T-helper 9 cell (primary cell): Measurements from ENCODE around the gene STK32B.
"Not testable (repeated sequence)": the region's sequence is repeated elsewhere in the genome, so short reads cannot be mapped to it uniquely, and the experiment has no call there.

Experiments used
- DNase-seq: peaks from one replicate; pipeline ENCODE4 v3.0.0-alpha.2; 2020

Gene STK32B

DNA sequence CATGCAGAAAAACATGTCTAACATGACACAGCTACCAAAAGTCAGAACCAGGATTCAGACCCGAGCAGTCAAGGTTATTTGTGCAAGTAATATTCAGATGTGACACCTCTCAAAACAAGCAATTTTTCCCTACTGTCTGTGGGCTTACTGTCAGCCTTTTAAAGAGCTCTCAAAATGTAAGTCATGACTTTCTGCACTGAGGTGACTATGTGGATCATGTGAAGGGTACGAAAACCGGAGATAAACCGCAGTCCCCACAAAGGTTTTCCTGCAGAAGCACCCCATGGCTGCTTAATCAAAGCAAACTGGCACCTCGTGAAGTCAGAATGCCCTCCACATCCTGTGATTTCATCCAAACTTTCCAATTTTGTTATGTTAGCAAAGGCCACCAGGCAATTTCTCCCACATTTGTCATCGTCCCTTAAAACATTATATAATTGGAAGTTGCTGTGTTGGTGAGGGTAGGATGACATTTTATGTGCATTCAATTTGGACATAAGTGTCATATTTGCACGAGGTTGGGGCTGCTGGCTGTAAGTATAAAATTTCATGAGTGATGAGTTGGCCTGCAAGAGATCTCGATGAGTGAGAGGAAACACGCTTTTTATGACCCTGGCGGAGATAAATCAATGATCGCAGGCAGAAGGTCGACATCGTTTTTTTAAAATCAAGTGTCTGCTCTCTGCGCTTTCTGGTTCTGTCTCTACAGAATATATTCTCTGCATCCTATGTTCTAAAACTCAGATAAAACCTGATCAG is 161.2 kb downstream of the STK32B start:
- no peak for DNase-seq

DNA sequence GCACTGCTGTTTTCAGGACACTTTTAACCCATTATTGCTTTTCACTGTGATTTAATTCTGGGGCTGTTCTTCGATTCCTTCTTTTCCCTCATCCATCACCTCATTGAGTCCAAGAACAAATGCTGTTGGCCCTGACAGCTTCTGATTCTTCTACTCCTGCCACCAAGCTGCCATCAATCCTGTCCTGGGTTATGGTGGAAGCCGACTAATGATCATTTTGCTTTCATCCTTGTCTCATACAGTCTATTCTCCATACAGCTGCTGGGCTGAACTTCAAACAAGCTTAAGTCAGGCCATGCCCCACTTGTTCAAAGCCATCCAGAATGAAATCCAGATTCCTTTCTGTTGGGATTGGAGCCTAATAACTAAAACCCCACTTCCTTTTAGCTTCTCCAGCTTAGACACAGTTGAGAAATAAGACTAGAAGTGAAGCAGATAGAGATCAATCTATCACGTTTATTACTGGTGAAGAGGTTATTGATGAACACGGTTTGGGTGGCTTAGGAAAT is 161.9 kb downstream of the STK32B start:
- DNase-seq, result no peak

DNA sequence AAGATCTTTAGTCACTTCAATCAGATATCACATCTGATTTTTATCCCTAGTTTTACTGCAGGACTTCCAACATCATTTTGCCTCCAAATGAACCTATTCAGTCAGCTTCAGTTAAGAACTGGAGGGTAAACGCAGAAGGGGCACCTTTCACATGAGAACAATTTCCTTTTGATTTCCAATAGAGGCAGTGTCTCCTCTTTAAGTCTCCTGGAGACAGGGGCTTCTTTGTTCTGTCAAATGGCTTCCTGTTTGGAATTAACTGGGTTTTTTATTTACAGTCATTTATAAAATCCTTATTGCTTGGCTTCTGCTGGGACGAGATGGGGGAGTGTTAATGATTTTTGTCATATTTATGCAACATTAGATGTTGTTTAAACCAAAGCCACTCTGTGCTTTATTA is 164.0 kb downstream of the STK32B start:
- no peak for DNase-seq

DNA sequence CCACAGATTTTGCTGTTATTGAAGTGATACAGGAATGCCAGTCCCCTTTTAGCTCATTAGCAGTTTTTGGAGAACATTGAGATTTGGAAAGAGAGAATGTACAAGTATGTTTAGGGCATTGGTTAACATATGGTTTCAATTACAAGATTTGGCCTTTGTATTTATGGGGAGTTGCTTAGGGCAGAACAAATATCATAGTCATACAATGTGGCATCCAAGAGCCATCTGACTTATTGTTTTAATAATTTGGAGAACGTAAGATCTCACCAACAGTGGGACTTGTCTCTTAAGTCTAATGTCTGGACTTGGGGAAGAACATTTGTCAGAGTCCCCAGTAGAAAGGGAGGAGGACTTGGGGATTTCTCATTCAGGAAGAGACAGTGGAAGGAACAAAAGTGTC is 166.1 kb downstream of the STK32B start:
- DNase-seq, result no peak

DNA sequence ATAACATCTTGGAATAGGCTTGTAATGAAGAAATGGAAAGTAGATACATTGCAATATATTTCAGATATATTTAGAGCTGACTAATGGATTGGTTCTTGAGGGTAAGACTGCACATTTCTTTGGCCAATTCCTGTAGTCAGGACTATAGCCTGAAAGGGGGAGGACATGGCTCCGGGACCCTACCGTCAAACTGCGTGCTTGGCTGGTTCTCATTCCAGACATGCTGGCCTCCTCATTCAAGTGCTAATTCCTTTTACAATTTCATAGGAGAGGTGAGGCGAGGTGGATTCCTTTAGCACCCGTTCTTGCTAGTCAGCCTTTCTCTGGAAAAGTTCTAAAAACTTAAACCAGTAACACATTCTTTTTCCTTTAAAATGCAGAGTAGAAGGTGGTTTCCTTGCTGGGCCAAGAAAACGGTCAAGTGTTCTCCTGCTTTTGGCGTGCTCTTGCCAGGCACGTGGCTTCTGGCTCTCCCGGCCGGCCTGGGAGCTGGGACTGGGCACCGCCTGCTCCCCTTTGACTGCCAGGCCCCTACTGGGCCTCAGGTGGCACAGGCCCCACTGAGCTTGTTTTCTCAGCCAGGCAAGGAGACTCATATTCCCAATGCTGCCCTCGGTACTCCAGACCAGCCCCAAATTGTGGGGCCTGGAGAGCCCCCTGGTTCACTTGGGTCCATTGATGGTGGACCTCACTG is 167.2 kb downstream of the STK32B start:
- no peak for DNase-seq

DNA sequence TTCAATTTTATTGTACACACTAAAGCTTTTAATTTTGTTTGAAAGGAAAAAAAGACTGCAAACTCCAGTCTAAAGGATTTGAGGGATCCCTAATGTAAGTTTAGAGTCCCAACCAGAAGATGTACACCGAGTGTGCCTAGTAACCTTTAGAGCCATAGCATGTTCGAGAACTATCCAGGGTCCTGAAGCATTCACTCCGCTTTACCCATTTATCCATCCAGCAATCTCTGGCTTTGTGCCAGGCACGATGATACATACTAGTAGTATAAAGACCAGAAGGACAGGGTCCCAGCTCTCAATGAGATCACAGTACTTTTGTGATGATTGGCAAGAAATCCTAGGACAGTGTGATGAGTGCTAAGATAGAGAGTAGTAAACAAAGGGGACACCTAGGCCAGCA is 168.7 kb downstream of the STK32B start:
- DNase-seq, result no peak

DNA sequence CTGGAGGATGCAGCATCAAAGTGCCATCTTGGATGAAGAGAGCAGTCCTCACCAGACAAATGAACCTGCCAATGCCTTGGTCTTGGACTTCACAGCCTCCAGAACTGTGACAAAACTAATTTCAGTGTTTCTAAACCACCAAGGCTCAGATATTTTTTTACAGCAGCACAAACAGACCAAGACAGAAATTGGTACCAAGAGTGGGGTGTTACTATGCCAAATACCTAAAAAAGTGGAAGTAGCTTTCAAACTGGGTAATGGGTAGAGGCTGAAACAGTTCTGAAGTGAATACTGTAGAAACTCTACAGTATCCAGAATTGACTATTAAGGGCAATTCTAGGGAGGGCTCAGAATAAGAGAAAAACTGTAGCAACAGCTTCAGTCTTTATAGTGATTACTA is 170.8 kb downstream of the STK32B start:
- no peak for DNase-seq

DNA sequence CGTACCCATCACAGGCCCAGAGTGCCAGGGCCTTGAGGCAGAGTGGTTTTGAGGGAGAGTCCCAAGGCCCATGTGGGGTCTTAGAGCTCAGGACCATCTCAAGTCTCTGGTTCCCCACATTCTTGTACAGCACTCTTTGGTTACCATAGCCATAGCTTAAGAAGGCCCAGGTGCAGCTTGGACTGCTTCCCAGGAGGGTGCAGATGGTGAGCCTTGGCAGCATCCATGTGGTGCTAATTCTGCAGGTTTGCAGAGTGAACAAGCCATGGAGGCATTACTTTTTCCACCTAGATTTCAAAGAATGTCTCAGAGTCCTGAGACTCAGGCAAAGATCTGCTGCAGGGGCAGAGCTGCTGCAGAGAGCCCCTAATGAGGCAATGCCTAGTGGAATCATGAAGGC is 171.7 kb downstream of the STK32B start:
- no peak for DNase-seq

DNA sequence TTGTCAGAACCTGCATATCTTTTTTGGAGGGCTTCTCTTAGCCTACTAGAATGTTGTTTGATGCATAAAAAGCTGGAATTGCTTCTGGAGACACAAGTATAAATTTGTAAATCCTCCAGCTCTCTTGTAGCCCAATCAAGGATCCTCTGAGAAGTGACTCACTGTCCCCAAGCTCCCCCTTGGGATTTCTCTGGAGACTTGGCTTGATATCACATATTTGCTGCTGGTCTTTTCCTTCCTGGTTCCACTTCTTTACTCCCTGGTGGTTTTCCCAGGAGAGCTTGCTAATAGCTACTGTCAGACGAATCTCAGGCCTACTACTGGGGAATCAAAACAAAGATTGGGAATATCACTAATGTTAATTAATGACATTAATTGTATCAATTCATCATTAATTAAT is 173.1 kb downstream of the STK32B start:
- DNase-seq, result no peak

DNA sequence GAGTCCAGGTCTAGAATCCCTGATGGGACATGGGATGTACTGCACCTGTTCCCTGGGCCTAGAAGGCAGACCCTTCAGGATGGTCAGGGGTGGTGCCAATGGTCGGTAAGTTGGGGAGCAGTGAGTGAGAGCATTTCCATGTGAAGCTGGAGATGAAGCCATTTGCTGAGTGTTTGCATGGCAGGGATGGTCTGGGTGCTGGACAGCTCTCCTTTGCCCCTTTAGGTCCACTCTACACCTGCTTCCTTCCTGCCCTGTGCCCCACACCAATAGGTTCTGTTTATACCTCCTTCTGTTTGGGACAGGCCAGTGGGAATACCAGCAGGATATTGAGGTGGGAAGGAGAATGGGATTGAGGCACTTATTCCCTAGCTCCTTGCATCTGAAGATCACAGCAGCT is 181.3 kb downstream of the STK32B start:
- no peak for DNase-seq

DNA sequence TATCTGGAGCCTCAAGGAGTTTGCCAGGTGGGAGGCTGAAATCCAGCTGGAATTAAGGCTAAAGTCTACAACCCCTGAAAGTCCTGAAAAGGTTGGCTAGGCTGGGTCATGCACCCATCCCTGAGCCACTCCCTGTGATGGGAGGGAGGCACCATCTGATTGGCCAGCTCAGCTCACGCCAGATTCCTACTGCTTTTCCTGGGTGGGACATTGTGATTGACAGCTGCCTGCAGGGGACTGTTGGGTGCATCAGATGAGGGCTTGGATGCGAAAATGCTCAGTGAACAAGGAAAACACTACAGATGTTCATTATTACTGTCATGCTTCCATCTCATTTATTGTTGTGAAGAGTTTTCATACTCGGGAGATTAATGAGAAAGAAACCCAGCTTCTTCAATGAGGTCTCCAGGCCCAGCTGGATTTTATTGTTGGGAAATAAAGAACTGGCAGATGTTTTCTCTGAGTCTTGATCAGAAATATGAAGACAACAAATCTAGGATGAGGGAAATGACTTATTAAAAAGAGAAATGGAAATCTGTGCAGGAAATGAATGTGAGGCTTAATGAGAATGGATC is 185.9 kb downstream of the STK32B start:
- no peak for DNase-seq

DNA sequence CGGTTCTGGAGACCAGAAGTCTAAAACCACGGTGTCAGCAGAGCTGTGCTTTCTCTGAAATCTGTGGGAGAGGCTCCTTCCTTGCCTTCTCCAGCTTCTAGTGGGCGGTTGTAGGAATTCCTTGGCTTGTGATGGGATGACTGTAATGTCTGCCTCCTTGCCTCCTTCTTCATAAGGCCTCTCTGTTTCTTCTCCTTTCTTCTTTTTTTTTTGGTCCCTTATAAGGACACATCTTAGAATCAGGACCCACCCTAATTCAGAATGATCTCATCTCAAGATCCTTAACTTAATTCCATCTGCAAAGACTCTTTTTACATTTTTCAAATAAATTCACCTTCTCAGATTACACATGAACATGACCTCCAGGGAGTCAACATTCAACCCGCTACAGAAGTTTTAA is 186.9 kb downstream of the STK32B start:
- no peak for DNase-seq

DNA sequence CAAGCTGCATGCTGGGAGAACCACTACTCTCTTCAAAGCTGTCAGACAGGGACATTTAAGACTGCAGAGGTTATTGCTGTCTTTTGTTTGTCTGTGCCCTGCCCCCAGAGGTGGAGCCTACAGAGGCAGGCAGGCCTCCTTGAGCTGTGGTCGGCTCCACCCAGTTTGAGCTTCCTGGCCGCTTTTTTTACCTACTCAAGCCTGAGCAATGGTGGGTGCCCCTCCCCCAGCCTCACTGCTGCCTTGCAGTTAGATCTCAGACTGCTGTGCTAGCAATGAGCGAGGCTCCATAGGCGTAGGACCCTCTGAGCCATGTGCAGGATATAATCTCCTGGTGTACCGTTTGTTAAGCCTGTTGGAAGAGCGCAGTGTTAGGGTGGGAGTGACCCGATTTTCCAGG is 195.8 kb downstream of the STK32B start:
- not testable (repeated sequence) for DNase-seq

DNA sequence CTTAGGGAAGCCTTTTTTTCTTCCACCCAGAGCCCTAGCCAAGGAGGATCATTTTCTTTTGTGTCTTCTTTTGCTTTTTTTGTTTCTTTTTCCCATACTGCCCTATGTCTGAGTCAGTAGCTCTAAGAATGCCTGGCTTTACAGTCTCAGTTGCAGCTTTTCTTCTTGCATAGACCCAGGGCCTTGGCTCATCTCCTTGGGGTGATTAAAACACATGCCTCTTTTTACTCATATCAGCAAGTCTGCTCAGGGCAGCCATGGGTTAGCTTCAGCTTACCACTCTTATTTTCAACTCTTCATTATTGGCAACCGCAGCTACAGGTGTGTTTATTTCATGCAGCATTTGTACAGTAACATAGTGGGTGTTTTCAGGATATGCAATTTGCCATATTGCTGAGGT is 196.5 kb downstream of the STK32B start:
- DNase-seq, result no peak

DNA sequence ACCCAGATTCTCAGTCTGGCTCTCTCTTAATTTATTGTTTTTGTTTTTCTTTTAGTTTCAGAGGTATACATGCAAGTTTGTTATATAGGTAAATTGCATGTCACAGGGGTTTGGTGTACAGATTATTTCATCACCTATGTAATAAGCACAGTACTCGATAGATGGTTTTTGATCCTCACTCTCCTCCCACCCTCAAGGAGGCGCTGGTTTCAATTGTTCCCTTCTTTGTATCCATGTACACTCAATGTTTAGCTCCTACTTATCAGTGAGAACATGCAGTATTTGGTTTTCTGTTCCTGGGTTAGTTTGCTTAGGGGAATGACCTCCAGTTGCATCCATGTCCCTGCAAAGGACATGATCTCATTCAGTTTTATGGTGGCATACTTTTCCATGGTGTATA is 198.4 kb downstream of the STK32B start:
- no peak for DNase-seq

DNA sequence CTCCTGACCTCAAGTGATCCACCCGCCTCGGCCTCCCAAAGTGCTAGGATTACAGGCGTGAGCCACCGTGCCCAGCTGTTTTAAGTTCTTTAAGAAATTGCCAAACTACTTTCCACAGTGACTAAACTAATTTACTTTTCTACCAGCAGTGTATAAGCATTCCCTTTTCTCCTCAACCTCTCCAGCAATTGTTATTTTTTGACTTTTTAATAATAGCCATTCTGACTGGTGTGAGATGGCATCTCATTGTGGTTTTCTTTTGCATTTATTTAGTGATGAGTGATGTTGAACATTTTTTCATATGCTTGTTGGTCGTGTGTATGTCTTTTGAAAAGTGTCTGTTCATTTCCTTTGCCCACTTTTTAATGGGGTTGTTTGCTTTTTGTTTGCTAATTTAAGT is 199.3 kb downstream of the STK32B start:
- not testable (repeated sequence) for DNase-seq

DNA sequence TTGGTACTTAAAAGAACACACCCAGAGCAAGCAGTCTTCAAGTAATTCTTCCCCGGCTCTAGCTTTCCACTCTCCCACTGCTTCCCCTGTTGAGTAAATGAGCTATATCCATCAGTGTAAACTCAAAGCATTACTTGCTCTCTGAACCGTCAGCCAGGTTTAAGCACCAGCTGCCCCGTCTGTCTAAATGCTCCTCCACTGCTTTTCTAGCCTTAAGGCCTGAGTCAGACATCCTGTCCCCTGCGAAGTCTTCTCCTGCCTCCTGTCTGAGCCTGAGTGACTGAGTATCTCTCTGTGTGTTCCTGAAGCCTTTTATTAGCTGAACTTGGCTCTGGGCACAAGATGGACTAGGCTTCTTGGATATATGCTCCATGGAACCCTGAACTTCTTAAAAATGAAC is 205.1 kb downstream of the STK32B start:
- no peak for DNase-seq

DNA sequence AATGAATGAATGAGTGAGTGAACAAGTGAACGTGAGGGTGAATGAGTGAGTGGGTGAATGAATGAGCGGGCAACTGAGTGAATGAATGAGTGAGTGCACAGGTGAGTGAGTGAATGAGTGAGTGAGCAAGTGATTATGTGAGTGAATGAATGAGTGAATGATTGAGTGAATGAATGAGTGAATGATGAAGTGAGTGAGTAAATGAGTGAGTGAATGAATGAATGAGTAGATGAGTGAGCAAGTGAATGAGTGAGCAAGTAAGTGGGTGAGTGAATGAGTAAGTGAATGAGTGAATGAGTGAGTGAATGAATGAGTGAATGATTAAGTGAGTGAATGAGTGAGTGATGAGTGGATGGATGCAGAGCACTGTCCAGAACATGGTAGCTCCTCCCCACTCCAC is 205.8 kb downstream of the STK32B start:
- DNase-seq, result no peak

DNA sequence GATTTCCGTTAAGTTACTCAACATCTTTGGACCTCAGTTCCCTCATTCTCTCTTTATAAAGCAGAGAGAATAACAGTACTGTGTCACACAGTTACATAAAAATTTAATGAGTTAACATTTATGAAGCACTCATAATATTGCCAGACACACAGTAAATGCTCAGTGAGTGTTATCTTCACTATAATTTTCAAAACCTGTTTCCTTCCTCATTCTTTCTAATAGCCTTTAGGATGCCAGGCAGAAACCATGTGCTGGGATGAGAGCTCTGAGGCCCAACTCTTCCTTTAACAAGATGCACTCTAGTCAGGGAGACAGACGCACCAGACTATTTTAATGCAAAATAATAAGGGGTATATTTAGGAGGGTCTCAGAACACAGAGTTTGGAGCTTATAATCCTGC is 208.2 kb downstream of the STK32B start:
- no peak for DNase-seq

DNA sequence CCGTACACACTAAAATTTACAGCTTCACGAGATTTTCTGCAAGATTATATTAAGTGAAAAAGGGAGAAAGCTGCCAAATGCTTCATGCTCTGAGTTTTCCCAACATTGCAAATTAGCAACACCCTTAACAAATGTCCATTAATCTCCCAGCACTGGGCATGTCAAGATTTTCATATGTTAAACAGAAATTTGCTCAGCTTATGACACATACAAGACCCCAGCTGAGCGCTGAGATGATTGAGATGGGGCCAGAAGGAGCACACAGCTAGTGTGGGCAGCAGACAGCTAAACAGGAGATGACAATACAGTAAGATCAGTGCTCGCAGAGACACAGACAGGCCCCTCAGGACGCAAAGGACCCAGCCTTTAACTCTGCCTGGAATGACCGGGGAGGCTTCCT is 208.8 kb downstream of the STK32B start:
- DNase-seq, result no peak

DNA sequence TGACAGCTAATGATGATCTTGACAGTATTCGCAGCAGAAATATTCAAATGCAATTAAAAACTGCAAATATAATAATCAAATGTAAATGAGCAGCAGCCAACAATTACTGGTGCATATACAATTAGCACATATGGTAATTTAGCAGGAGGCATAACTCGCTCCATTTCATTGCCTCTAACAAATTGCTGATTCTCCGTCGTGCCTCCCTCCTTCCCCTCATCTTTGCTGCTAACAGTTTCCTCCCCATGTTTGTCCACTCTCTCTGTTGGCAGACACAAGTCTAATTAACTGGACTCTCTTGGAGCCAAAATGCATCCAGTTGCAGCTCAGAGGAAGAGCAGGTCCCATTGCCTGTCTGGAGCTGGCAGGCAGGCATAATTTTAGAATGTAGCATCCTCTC is 210.6 kb downstream of the STK32B start:
- no peak for DNase-seq

DNA sequence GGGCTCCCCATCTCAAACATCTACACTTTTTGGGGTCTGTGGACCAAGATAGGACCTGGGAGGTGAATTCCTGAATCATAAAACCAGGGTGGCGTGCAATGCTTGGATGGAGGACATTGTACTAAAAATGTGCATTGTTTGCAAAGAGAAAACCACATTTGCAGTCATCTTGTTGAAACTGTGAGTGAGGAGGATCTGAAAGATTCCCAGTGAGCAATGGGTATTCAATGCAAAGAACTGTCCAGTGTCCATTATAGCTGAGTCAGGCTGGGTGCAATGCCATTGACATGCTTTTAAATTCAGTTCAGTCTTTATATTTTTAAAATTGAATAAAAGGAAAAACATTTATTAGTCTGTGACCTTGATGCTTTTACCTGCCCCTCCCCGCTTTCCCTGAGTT is 215.7 kb downstream of the STK32B start:
- DNase-seq, result no peak

DNA sequence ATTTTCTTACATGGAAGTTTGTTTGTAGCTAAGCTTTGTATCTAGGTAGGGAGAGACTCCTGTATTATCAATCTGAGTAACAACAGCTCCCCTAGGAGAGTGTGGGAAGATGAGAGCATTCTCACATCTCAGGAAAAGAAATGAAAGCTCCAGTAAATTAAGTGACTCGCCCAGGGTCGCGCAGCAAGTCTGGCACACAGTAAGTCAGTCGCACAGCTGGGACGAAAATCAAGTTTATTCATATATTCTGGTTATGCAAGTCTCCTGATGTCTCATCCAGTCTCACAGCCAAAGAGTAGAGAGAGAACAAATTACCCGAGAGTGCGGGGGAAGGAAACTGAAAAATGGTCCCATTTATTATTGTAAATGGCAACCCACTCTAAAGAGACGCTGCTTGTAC is 216.1 kb downstream of the STK32B start:
- DNase-seq, result no peak

DNA sequence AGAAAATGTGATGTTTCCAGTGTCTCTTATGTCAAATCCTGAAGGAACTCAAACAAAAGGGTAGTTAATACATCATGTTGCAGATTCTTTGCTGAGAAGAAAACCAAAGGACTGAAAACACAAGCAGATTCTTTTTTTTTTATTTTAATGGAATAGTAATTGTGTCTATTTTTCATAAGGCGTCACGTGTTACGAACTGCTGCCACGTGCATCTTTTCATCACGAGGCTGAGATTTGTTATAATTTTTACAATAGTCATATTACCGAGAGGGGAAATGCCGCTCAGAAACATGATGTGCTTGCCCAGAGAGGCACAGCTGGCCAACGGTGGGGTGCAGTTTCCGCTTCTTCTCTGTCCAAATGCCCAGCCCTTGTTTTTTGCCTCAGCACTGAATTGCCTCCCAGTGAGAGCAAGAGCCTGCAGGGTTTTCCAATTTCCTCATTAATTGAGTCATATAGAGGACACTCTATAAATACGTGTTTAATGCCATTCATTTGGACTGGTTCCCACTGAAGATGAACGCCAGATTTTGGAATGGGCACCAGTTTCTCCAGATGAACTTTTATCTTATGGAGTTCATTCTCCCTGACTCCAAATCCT is 225.3 kb downstream of the STK32B start:
- no peak for DNase-seq
